HG02571 (cell line): Measurements from ENCODE around the gene KRTAP10-7.
"Not testable (repeated sequence)": the region's sequence is repeated elsewhere in the genome, so short reads cannot be mapped to it uniquely, and the experiment has no call there.

Experiments
- ATAC-seq: cut with Tn5 transposase; IDR thresholded peaks from one replicate; pipeline ENCODE4 v1.9.1; 2021; ENCODE audit warnings: mild to moderate bottlenecking, moderate library complexity; ENCODE audit not compliant: unreplicated experiment

KRTAP10-7 gene

DNA sequence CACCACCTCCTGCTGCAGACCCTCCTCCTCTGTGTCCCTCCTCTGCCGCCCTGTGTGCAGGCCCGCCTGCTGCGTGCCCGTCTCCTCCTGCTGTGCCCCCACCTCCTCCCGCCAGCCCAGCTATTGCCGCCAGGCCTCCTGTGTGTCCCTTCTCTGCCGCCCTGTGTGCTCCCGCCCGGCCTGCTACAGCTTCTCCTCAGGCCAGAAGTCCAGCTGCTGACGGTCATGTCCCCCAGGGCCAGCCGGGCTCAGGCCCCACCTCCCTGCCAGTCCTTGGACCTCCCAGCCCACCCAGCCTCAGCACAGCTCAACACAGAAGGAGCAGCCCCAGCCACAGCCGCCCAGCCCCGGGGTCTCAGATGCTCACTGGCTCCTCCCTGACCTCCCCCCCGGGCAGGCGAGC is 27.4 kb downstream of the KRTAP10-7 start:
- not testable (repeated sequence) for ATAC-seq

DNA sequence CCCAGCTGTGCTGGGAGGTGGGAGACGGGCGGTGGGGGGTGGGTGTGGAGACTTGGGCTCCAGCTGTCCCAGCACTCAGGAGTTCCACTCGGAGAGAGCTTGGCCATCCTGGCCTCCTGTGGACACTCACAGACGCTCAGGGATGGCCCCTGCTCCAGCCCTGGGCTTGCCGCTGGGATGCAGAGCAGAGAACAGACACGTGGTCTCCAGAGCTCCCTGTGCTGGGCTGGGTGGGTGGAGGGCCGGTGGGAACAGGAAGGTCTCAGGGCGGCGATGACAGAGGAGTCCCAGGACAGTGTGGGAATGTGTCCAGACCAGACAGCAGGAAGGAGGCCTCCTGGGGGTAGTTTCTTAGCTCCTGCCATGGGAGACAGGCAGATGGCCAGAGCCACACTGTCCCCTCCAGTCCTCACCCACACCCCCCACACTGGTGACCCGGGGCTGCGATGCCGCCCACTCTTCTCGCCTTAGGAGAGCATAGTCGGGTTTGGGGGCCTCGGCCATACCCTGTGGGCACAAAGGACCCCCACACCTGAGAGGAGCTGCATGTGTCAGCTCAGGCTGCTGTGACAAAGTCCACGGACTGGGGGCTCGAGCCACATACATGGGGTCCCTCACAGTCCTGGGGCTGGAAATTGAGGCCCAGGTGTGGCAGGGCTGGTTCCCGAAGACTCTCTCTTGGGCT is 28.5 kb downstream of the KRTAP10-7 start:
- no peak for ATAC-seq

DNA sequence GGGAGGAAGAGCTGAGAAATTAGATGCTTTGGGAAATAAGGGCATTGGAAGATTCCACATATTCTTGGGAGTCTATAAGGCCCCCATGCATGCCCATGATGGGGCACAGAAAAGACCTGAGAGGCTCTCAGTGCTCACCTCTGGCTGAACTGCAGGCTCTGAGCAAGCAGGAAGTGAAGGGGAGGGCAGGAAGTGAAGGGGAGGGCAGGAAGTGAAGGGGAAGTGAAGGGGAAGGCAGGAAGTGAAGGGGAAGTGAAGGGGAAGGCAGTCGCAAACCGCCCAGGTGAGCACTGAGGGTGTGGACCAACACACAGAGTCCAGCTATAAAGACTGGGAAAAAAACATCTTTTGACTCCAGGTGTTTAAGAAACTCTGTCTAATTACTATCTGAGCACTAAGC is 30.0 kb downstream of the KRTAP10-7 start:
- ATAC-seq = no peak

DNA sequence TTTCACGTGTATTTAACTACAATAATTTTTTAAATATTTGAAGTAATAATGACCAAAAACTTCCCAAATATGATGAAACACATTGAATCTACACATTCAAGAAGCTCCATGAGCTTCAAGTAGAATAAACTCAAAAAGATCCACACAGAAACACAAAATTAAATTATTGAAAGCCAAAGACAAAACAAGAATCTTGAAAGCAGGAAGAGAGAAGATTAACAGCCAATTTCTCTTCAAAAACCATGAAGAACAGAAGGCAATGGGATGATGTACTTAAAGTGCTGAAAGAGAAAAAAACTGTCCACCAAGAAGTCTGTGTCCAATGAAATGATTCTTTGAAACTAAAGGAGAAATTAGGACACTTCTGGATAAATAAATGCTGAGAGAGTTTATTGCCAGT is 31.7 kb downstream of the KRTAP10-7 start:
- no peak for ATAC-seq

DNA sequence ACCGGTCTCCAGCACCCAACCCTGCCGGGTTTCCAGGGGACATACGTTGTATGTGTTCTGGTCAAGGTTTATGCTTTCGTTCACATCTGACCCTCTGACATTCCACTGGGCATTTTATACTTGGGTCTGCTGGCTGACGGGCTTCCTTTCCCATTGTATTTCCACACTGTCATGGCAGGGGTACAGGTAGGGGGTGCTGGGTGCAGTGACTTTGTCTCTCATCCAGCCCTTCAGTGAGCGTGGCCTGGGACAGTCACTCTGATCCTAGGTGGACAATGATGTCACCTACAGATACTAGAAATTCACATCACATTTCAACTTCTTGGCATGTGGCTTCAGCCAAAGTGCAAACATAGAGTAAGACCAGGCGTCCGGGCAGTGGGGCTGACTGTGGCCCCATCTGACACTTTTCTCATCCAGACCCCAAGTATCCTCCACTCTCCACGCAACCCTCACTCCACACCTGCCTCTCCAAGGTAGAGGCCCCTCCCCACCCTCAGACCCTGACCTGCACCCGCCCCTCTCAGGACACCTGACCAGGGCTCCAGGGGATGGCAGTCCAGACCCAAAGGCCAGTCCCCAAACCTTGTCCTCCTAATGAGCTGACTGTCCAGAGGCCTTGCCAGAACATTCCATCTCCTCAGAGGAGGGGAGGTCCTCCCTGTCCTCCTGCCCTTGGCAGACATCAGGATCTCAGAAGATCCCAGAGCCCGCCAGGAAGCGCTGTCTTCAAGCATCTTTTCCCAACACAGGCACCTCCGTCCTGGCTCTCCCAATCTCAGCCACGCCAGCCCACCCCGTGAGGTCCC is 36.0 kb downstream of the KRTAP10-7 start:
- no peak for ATAC-seq

DNA sequence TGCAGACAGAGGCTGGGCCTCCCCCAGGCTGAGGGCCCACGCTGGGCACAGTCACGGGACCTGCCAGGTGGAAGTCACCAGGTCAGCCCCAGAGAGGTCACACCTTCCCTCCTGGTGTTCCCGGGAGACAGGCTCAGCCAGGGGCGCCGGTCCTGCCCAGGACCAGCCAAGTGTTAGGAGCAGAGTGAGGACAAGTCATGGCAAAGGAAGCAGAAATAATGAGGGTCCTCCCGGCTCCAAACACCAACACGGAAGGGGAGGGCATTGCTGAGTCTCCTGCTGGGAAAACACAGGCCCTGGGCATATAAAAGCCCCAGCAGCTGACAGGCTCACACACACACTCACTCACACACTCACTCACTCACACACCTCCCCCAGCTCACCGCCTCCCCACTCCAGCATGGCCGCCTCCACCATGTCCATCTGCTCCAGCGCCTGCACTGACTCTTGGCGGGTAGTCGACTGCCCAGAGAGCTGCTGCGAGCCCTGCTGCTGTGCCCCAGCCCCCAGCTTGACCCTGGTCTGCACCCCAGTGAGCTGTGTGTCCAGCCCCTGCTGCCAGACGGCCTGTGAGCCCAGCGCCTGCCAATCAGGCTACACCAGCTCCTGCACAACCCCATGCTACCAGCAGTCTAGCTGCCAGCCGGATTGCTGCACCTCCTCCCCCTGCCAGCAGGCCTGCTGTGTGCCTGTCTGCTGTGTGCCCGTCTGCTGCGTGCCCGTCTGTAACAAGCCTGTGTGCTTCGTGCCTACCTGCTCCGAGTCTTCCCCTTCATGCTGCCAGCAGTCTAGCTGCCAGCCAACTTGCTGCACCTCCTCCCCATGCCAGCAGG is 36.8 kb downstream of the KRTAP10-7 start, which contains the start of gene KRTAP10-10:
Gene KRTAP10-10 (plus strand): TSS at position 339 of the 833 bp plus-strand sequence. CDS start 62 bp downstream, at position 401.
- ATAC-seq = no peak

DNA sequence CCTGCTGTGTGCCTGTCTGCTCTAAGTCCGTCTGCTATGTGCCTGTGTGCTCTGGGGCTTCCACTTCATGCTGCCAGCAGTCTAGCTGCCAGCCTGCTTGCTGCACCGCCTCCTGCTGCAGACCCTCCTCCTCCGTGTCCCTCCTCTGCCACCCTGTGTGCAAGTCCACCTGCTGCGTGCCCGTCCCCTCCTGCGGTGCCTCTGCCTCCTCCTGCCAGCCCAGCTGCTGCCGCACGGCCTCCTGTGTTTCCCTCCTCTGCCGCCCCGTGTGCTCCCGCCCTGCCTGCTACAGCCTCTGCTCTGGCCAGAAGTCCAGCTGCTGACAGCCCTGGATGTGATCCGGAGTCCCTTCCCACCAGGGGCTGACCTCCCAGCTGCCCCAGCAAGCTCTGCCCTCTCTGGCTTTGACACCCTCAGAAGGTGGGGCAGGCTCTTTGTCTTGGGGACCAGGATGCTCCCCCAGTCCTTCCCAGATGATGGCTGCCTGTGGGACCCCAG is 37.5 kb downstream of the KRTAP10-7 start:
- not testable (repeated sequence) for ATAC-seq

DNA sequence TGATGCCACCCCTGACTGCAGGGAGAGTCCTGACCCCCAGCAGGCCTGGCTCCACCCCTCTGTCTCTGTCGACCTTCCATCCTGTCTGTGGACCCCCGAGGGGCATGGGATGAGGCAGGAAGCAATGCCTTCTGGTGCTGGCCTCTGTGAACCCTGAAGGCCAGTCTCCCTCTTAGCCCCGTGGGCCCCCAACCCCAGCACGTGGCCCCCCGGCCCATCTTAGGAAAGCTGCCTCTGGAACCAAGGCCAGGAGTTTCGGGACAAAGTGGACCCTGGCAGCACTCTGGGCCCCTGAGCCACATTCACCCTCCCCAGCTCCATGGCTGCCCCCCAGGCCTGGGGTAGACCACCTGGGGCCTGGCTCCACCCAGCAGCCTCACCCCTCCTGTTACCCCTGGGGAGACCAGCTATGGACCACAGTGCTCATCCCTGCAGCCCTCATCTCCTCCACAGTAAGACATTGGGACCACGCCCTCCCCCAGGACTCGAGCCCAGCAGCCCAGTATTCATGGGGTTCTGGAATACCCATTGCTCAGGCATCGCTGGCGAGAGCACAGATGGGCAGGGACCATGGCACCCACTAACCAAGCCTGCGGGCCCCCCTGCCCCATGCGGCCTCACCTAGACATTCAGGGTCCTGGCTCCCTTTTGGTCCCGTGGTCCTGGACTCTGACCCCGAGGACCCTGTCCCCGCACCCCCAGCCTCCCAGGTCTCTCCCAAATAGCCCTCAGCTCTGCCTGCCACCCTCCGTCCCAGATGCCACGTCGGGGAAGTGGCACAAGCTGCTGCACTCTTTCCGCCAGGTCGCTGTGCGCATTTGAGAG is 38.3 kb downstream of the KRTAP10-7 start:
- ATAC-seq = not testable (repeated sequence)

DNA sequence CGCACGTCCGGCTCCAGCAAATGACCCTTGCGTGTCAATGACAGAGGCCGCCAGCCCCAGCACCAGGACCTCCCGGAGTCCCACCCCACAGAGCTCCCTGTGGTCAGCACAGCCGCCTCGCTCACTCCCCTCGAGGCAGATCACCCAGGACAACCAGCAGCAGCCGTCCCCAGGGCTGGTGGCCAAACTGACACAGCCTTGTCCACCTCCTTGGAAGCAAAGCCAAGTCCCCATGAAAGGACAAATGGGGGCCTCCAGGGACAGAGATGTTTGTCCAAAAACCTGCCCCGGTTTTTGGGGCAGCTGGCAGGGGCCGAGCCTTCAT is 38.9 kb downstream of the KRTAP10-7 start:
- no peak for ATAC-seq

DNA sequence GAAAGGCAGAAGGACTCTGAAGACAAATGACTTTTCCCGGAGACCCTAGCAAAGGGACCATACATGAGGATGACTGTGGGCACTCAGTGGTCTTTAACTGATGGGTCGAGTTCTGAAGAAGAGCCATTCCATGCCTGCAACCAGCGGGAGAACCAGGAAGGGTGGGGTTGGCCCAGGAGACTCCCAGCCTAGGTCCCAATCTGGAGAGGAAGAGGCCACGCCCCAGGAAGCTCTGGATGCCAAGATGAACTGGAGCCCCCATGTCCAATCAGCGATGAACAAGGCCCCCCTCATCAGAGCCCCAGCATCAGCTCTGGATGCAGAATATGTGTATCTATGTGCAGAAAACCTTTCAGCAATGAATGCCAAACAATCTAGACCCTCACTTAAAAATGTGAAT is 40.4 kb downstream of the KRTAP10-7 start:
- no peak for ATAC-seq

DNA sequence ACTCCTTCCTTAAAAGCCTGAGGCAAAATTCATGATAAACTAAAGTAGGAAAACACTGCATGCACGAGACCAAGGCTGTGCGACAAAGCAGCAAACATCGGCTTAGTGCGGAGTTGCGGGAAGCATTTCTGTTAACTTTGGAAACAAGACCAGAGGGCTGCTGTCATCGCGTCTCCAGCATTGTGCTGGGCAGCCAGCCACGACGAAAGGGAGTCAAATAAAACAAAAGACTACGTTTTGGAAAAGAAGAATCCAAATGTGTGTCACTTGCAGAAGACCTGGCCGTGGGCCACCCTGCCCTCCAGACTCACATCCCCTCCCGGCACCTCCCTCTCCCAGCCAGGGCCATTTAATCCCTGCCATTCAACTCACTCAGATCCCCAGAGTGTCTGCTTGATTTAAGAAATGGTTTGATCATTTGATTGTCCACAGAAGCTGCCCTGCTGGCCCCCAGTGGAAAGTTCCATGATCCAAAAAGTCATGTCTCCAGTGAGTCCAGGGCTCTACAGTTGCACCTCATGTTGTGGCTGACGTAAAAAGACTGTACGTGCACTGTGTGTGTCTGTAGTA is 43.4 kb downstream of the KRTAP10-7 start:
- no peak for ATAC-seq

DNA sequence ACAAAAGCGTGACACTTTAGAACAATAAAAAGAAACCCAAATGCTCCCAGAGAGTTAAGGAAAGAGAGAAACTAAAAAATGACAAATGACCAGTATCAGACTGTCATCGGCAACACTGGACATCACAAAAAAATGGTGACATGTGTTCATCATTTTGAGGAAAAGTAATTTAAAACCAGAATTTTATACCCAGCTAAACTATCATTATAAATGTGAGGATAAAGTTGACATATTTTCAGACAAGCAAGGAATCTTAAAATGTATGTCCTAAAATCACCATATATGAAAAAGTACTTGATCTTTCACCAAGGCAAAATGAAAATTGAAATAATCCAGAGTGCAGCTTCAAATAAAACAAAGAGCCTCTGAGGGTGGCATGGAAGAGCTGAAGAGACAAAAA is 44.5 kb downstream of the KRTAP10-7 start:
- no peak for ATAC-seq

DNA sequence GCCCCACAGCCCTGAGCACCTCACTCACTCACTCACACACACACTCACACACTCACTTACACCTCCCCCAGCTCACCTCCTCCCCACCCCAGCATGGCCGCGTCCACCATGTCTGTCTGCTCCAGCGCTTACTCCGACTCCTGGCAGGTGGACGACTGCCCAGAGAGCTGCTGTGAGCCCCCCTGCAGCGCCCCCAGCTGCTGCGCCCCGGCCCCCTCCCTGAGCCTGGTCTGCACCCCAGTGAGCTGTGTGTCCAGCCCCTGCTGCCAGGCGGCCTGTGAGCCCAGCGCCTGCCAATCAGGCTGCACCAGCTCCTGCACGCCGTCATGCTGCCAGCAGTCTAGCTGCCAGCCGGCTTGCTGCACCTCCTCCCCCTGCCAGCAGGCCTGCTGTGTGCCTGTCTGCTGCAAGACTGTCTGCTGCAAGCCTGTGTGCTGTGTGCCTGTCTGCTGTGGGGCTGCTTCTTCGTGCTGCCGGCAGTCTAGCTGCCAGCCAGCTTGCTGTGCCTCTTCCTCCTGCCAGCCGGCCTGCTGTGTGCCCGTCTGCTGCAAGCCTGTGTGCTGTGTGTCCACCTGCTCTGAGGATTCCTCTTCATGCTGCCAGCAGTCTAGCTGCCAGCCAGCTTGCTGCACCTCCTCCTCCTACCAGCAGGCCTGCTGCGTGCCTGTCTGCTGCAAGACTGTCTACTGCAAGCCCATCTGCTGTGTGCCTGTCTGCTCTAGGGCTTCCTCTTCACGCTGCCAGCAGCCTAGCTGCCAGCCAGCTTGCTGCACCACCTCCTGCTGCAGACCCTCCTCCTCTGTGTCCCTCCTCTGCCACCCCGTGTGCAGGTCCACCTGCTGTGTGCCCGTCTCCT is 46.2 kb downstream of the KRTAP10-7 start, which contains the start of gene KRTAP10-11:
Gene KRTAP10-11 (plus strand): TSS at position 49 of the 856 bp plus-strand sequence. CDS start 45 bp downstream, at position 94.
- ATAC-seq = not testable (repeated sequence)

DNA sequence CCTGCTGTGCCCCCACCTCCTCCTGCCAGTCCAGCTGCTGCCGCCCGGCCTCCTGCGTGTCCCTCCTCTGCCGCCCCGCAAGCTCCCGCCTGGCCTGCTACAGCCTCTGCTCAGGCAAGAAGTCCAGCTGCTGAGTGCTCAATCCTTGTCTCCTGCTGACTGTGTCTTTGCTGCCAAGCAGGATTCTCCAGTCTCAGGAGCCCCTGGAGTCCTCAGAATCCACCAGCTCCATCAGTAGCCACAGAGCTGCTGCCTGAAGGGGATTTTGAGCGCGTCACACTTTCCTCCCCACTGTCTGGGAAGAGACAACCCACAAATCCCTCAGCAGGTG is 46.8 kb downstream of the KRTAP10-7 start:
- ATAC-seq = no peak

DNA sequence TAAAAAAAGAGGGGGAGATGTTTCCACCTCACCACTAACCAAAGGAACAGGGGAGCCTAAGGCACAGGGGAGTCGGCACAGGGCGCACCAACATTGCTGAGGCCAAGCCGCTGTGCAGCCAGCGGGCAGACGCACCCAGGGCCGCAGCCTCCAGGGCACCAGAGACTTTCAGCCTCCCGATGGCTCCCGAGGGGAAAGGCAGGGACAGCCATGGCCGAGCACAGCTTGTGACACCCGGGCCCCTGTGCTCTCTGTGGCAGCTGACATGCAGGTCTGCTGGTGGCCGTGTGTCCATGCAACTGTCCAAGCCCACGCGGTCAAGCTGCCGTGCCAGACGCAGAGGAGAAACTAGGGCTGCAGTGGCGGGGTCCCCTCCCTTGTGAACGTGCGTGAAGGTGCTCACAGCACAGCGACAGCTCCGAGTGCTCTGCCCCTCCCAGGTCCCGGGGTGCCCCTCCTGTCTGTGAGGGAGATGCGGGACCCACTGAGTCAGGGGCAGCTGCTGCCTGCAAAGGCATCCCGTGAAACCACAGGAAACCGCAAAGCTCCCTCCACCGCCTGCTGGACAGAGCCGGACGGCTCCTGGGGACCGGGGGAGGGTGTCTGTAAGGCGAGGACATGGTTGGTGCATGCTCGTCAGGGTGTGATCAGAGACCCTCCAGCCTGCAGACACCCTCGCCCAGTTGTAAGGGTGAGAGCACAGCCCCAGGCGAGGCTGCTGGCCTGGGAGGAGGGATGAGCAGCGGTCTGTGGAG is 48.3 kb downstream of the KRTAP10-7 start:
- no peak for ATAC-seq

DNA sequence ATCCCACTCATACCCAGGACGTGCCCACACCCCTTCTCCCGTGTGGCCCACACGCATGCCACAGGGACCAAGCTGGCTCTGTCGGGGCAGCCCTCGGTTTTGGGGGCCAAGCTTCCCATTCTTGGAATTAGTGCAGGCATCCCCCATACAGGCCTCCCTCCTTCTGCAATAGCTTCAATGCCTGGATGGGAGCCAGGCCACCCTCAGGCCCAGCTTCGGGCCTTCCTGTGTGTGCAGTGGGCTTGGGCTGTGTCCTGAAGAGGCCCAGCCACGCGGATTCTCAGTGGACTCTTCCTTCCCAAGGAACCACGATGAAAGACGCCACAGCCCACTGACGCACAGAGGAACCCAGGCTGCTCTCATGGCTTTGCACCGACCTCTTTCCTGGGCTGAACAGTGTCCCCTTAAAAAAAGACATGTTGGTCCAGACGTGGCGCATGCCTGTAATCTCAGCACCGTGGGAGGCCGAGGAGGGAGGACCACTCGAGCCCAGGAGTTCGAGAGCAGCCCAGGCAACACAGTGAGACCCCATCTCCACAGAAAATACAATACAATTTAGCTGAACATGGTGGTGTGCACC is 49.2 kb downstream of the KRTAP10-7 start:
- ATAC-seq = no peak

DNA sequence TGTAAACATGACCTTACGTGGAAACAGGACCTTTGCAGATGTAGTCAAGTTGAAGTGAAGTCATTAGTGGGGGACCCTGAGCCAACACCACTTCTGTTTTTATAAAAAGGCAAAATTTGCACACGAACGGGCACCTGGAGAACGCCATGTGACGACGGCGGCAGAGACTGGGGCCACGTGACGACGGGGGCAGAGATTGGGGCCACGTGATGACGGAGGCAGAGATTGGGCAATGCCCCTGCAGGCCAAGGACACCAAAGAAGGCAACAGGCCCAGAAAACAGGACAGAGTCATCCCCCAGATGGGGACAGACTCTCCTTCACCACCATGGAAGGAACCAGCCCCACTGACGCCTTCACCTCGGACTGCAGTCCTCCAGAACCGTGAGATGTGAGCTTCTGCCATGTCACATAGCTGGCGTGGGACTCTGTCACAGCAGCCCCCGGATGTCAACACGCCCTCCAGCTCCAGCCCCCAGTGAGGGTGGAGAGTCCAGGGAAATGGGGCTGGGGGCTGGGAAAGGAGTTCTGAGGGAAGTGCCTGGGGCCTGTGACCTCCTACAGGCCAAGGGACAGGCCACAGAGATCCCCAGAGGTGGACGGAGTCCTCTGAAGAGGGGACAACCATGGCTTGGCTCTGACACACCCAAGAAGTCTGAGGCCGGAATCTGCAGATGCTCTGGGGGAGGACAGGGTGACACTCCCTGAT is 50.0 kb downstream of the KRTAP10-7 start:
- no peak for ATAC-seq
